ENCODE data around the gene PTPRN2.

PTPRN2 gene

GRCh38 chr7:157587051-157587804 lies 1000.4 kb downstream of the PTPRN2 start:
- Mint-ChIP-seq H3K27ac (no peak overlapping the region), H3K27me3 (ENCODE audit: low read depth, poor library complexity) (peaks cover 19% of the 10 kb centered on the region), H3K4me1 (peaks cover 39% of the 10 kb centered on the region), H3K4me3 (no peak overlapping the region), H3K9me3 (peaks cover 9% of the 10 kb centered on the region), H3K36me3 (ENCODE audit: low read depth) (peaks cover 9% of the 10 kb centered on the region)
- no peak for TF ChIP-seq CTCF (IDR thresholded peaks at IDR 0.05)
- DNase-seq = no peak

- DNase-seq = no peak
- Mint-ChIP-seq H3K27me3 (ENCODE audit: low read depth, poor library complexity) (peaks cover 19% of the 10 kb centered on the region), H3K4me3 (no peak overlapping the region), H3K36me3 (ENCODE audit: low read depth) (peaks cover 1% of the 10 kb centered on the region), H3K9me3 (peaks cover 1% of the 10 kb centered on the region), H3K27ac (no peak overlapping the region), H3K4me1 (peaks cover 42% of the 10 kb centered on the region)
- no peak for TF ChIP-seq CTCF (IDR thresholded peaks at IDR 0.05)
These were observed 1001.1 kb downstream of the PTPRN2 start for GRCh38 chr7:157586426-157586955.

- Mint-ChIP-seq H3K27ac (no peak overlapping the region), H3K4me3 (no peak overlapping the region), H3K4me1 (peaks cover 47% of the 10 kb centered on the region), H3K27me3 (ENCODE audit: low read depth, poor library complexity) (peaks cover 14% of the 10 kb centered on the region), H3K9me3 (no peaks in the 10 kb centered on the region), H3K36me3 (ENCODE audit: low read depth) (no peaks in the 10 kb centered on the region)
- no peak for TF ChIP-seq CTCF (IDR thresholded peaks at IDR 0.05)
- DNase-seq = no peak
These were observed 1002.3 kb downstream of the PTPRN2 start for GRCh38 chr7:157585113-157585861.

GRCh38 chr7:157584420-157584819 lies 1003.2 kb downstream of the PTPRN2 start:
- H3K27ac Mint-ChIP-seq = peak overlapping the region; percentile 28
- no peak overlapping the region for H3K4me3 Mint-ChIP-seq
- no peaks in the 10 kb centered on the region for H3K36me3 Mint-ChIP-seq (ENCODE audit: low read depth)
- H3K4me1 Mint-ChIP-seq = peaks cover 46% of the 10 kb centered on the region
- TF ChIP-seq CTCF (IDR thresholded peaks at IDR 0.05) = no peak
- peaks cover 19% of the 10 kb centered on the region for H3K27me3 Mint-ChIP-seq (ENCODE audit: low read depth, poor library complexity)
- no peak for DNase-seq
- H3K9me3 Mint-ChIP-seq = no peaks in the 10 kb centered on the region

- Mint-ChIP-seq H3K36me3 (ENCODE audit: low read depth) (no peaks in the 10 kb centered on the region), H3K9me3 (no peaks in the 10 kb centered on the region)
These were observed 1005.9 kb downstream of the PTPRN2 start for GRCh38 chr7:157581740-157582139.

More at GRCh38 chr7:157581740-157582139, 1005.9 kb downstream of the PTPRN2 start:
- no peak for DNase-seq
- H3K4me1 Mint-ChIP-seq = peaks cover 40% of the 10 kb centered on the region
- H3K27me3 Mint-ChIP-seq (ENCODE audit: low read depth, poor library complexity) = peaks cover 22% of the 10 kb centered on the region
- H3K27ac Mint-ChIP-seq = no peak overlapping the region
- TF ChIP-seq CTCF (IDR thresholded peaks at IDR 0.05) = no peak
- H3K4me3 Mint-ChIP-seq = no peak overlapping the region

Measured in nephron progenitor cell (in vitro differentiated cells).